BLaER1 treated with 17β-estradiol and CSF1 and Interleukin-3, amounts not matched to agents 10 nM and 100 nM (cell line): ENCODE measurements around the gene TCEA2.
A peak's percentile ranks its signal among the peaks of the same experiment; 100 is the strongest.

Experiments used
- H3K27ac ChIP-seq, 11 experiments: shearing (Covaris generic); formaldehyde crosslinking; 2 replicates each; pipeline ENCODE4 v1.8.1; 2022
- H3K27me3 ChIP-seq, 11 experiments: shearing (Covaris generic); formaldehyde crosslinking; 2 replicates each; pipeline ENCODE4 v1.8.1; 2022
- H3K36me3 ChIP-seq, 11 experiments: shearing (Covaris generic); formaldehyde crosslinking; 2 replicates each; pipeline ENCODE4 v1.8.1; 2022
- H3K4me1 ChIP-seq, 10 experiments: shearing (Covaris generic); formaldehyde crosslinking; 2 replicates each; pipeline ENCODE4 v1.8.1; 2022
- H3K4me2 ChIP-seq, 11 experiments: shearing (Covaris generic); formaldehyde crosslinking; 2 replicates each; pipeline ENCODE4 v1.8.1; 2022
- H3K4me3 ChIP-seq, 10 experiments: shearing (Covaris generic); formaldehyde crosslinking; 2 replicates each; pipeline ENCODE4 v1.8.1; 2022
- H3K9ac ChIP-seq, 11 experiments: shearing (Covaris generic); formaldehyde crosslinking; 2 replicates each; pipeline ENCODE4 v1.8.1; 2022
- H3K9me3 ChIP-seq, 11 experiments: shearing (Covaris generic); formaldehyde crosslinking; replicated peaks in 1 of 11; 2 replicates each; pipeline ENCODE4 v1.8.1; 2022
- H4K20me1 ChIP-seq, 11 experiments: shearing (Covaris generic); formaldehyde crosslinking; 2 replicates each; pipeline ENCODE4 v1.8.1; 2022
- Cebpa-rat ChIP-seq, 11 experiments: shearing (Covaris generic); IDR thresholded peaks; 2 replicates each; pipeline ENCODE4 v1.8.1; 2022

The TCEA2 gene

GRCh38 chr20:64065062-64065973 lies 2.3 kb downstream of the TCEA2 start:
- Histone ChIP-seq H4K20me1 (peaks cover 4 to 43% (median 18%) of the 10 kb centered on the region in 11 experiments; a peak in 14 of 22 replicates), H3K4me2 (peak overlapping the region; percentile 68 to 100 (median 98)), H3K4me3 (0 out of 20 replicates have a peak overlapping the region, but pooled peaks of 1 of the 10 experiments have one; percentile 14), H3K36me3 (no peaks in the 10 kb centered on the region), H3K27me3 (no peaks in the 10 kb centered on the region), H3K9ac (peak overlapping the region in 7 of 11 experiments; percentile 19 to 93 (median 31); a peak in 12 of 22 replicates), H3K9me3 (no peaks in the 10 kb centered on the region), H3K27ac (peak overlapping the region in 8 of 11 experiments; percentile 3 to 71 (median 48); a peak in 14 of 22 replicates), H3K4me1 (peaks cover 62 to 80% (median 77%) of the 10 kb centered on the region in 10 experiments)
- no peak for TF ChIP-seq Cebpa-rat (IDR thresholded peaks at IDR 0.05)

- Histone ChIP-seq H3K36me3 (no peaks in the 10 kb centered on the region), H4K20me1 (peaks cover 4 to 50% (median 21%) of the 10 kb centered on the region in 11 experiments; a peak in 14 of 22 replicates), H3K4me2 (peak overlapping the region; percentile 68 to 100 (median 98)), H3K27me3 (no peaks in the 10 kb centered on the region), H3K27ac (peak overlapping the region in 8 of 11 experiments; percentile 3 to 71 (median 48); a peak in 13 of 22 replicates), H3K4me3 (0 out of 20 replicates have a peak overlapping the region, but pooled peaks of 1 of the 10 experiments have one; percentile 5), H3K9ac (peak overlapping the region in 7 of 11 experiments; percentile 19 to 61 (median 30); a peak in 10 of 22 replicates), H3K4me1 (peaks cover 62 to 86% (median 84%) of the 10 kb centered on the region in 10 experiments), H3K9me3 (no peaks in the 10 kb centered on the region)
- no peak for TF ChIP-seq Cebpa-rat (IDR thresholded peaks at IDR 0.05)
Measured at GRCh38 chr20:64065974-64066343, 3.0 kb downstream of the TCEA2 start.

GRCh38 chr20:64067005-64067632 lies 4.1 kb downstream of the TCEA2 start:
- peaks cover 72 to 95% (median 94%) of the 10 kb centered on the region in 10 experiments for H3K4me1 ChIP-seq
- no peaks in the 10 kb centered on the region for H3K9me3 ChIP-seq
- peak overlapping the region in 2 of 11 experiments; percentile 7 to 38; a peak in 2 of 22 replicates for H3K9ac ChIP-seq
- TF ChIP-seq Cebpa-rat (IDR thresholded peaks at IDR 0.05), result no peak
- no peaks in the 10 kb centered on the region for H3K27me3 ChIP-seq
- 0 out of 22 replicates have a peak overlapping the region, but pooled peaks of 1 of the 11 experiments have one; percentile 3 for H3K27ac ChIP-seq
- H3K36me3 ChIP-seq, result peaks cover 0 to 6% (median 3%) of the 10 kb centered on the region in 11 experiments; a peak in 12 of 22 replicates
- H3K4me2 ChIP-seq, result peak overlapping the region; percentile 68 to 100 (median 98)
- no peak overlapping the region for H3K4me3 ChIP-seq
- H4K20me1 ChIP-seq, result peaks cover 14 to 61% (median 31%) of the 10 kb centered on the region in 11 experiments; a peak in 20 of 22 replicates

- Histone ChIP-seq H3K9ac (peak overlapping the region in 2 of 11 experiments; percentile 38 to 54; a peak in 3 of 22 replicates), H4K20me1 (peaks cover 21 to 68% (median 38%) of the 10 kb centered on the region in 11 experiments; a peak in 20 of 22 replicates), H3K27ac (no peak overlapping the region), H3K27me3 (no peaks in the 10 kb centered on the region), H3K4me1 (peaks cover 73 to 96% (median 94%) of the 10 kb centered on the region in 10 experiments), H3K4me2 (peak overlapping the region; percentile 68 to 100 (median 99); a peak in 21 of 22 replicates), H3K36me3 (peaks cover 0 to 13% (median 8%) of the 10 kb centered on the region in 11 experiments; a peak in 18 of 22 replicates), H3K4me3 (no peak overlapping the region), H3K9me3 (no peaks in the 10 kb centered on the region)
- no peak for TF ChIP-seq Cebpa-rat (IDR thresholded peaks at IDR 0.05)
Measured at GRCh38 chr20:64067733-64068307, 4.8 kb downstream of the TCEA2 start.

GRCh38 chr20:64068386-64069208 lies 5.6 kb downstream of the TCEA2 start:
- H3K9me3 ChIP-seq, result no peaks in the 10 kb centered on the region
- H4K20me1 ChIP-seq, result peaks cover 28 to 76% (median 46%) of the 10 kb centered on the region in 11 experiments; a peak in 20 of 22 replicates
- peak overlapping the region in 4 of 11 experiments; percentile 14 to 54 (median 23); a peak in 6 of 22 replicates for H3K9ac ChIP-seq
- H3K4me2 ChIP-seq, result peak overlapping the region; percentile 35 to 100 (median 99); a peak in 21 of 22 replicates
- no peak for TF ChIP-seq Cebpa-rat (IDR thresholded peaks at IDR 0.05)
- H3K36me3 ChIP-seq, result peaks cover 4 to 21% (median 16%) of the 10 kb centered on the region in 11 experiments
- H3K27me3 ChIP-seq, result no peaks in the 10 kb centered on the region
- no peak overlapping the region for H3K4me3 ChIP-seq
- H3K4me1 ChIP-seq, result peaks cover 80 to 100% (median 99%) of the 10 kb centered on the region in 10 experiments
- H3K27ac ChIP-seq, result no peak overlapping the region

GRCh38 chr20:64069209-64069613 lies 6.2 kb downstream of the TCEA2 start:
- TF ChIP-seq Cebpa-rat (IDR thresholded peaks at IDR 0.05), result no peak
- Histone ChIP-seq H3K27ac (no peak overlapping the region), H3K4me3 (no peak overlapping the region), H3K27me3 (no peaks in the 10 kb centered on the region), H3K9me3 (no peaks in the 10 kb centered on the region), H4K20me1 (peaks cover 30 to 76% (median 49%) of the 10 kb centered on the region in 11 experiments; a peak in 21 of 22 replicates), H3K4me1 (peaks cover 80 to 100% (median 99%) of the 10 kb centered on the region in 10 experiments), H3K9ac (peak overlapping the region in 4 of 11 experiments; percentile 16 to 43 (median 36); a peak in 4 of 22 replicates), H3K36me3 (peaks cover 11 to 27% (median 22%) of the 10 kb centered on the region in 11 experiments), H3K4me2 (peak overlapping the region in 10 of 11 experiments; percentile 35 to 100 (median 99); a peak in 17 of 22 replicates)

- Histone ChIP-seq H3K27me3 (no peaks in the 10 kb centered on the region), H3K9me3 (no peaks in the 10 kb centered on the region), H3K27ac (no peak overlapping the region), H3K36me3 (peaks cover 14 to 32% (median 27%) of the 10 kb centered on the region in 11 experiments), H3K4me3 (no peak overlapping the region), H3K9ac (peak overlapping the region in 3 of 11 experiments; percentile 31 to 43 (median 41); a peak in 2 of 22 replicates), H4K20me1 (peaks cover 31 to 77% (median 52%) of the 10 kb centered on the region in 11 experiments; a peak in 21 of 22 replicates), H3K4me2 (peak overlapping the region in 10 of 11 experiments; percentile 24 to 100 (median 99); a peak in 16 of 22 replicates), H3K4me1 (peaks cover 80 to 100% (median 99%) of the 10 kb centered on the region in 10 experiments)
- no peak for TF ChIP-seq Cebpa-rat (IDR thresholded peaks at IDR 0.05)
Measured at GRCh38 chr20:64069614-64070243, 6.7 kb downstream of the TCEA2 start.
